B cell (primary cell): ENCODE results near the gene LUC7L. TPM values are rescaled to one million over a fixed set of nuclear protein-coding genes. Genes with fewer than 3 reads are reported as not detected.
A peak's percentile ranks its signal among the peaks of the same experiment; 100 is the strongest.
"Not testable (repeated sequence)": the region's sequence is repeated elsewhere in the genome, so short reads cannot be mapped to it uniquely, and the experiment has no call there.

ENCODE experiments used
- ATAC-seq: fragments of 200-7000 bp; cut with Tn5 transposase; one replicate; pipeline ENCODE4 v1.10.0; 2021; ENCODE audit warnings: low read depth, mild to moderate bottlenecking, moderate number of reproducible peaks, moderate library complexity
- CTCF ChIA-PET: fragments of 350-600 bp; sonication (Branson Sonifier 250); formaldehyde crosslinking; loops from one replicate; lab custom pipeline; 2021; ENCODE audit warnings: antibody characterized with exemption, inconsistent platforms; lab: Charles Lee
- POLR2A ChIA-PET: fragments of 350-600 bp; sonication (Branson Sonifier 250); formaldehyde crosslinking; loops from one replicate; lab custom pipeline; 2021; ENCODE audit warnings: antibody characterized with exemption; lab: Charles Lee
- DNase-seq: peaks from one replicate; pipeline ENCODE4 v3.0.0; 2013
- H2AFZ ChIP-seq: 2 replicates; pipeline ENCODE4 v1.6.1; 2012; ENCODE audit warnings: mild to moderate bottlenecking, low read depth, low read length; ENCODE audit not compliant: insufficient read depth, poor library complexity, severe bottlenecking
- H3K27ac ChIP-seq, 2 donors: 1 replicate in 1 of 2; 2 replicates in 1 of 2; pipeline ENCODE4 v1.5.1; 2012 to 2013; ENCODE audit warnings: low read length in 2 of 2, mild to moderate bottlenecking in 2 of 2, moderate library complexity in 1 of 2
- H3K27me3 ChIP-seq, 4 experiments: fragments of 200-600 bp in 1 of 4; sonication (generic) in 1 of 4; replicated peaks in 1 of 4; 1 replicate in 2 of 4; 2 replicates in 2 of 4; pipeline versions ENCODE4 v1.6.1 to v1.7.0; 2013 to 2016; ENCODE audit warnings: low read length in 3 of 4, mild to moderate bottlenecking in 2 of 4, mixed read lengths in 1 of 4, moderate library complexity in 1 of 4; ENCODE audit not compliant: insufficient read depth in 4 of 4, control insufficient read depth in 3 of 4; ENCODE audit errors: control extremely low read depth in 1 of 4
- H3K36me3 ChIP-seq, 2 experiments: replicated peaks in 1 of 2; 1 replicate in 1 of 2; 2 replicates in 1 of 2; pipeline versions ENCODE4 v1.6.1 to v1.7.1; 2013; ENCODE audit warnings: low read length in 1 of 2; ENCODE audit not compliant: insufficient read depth in 2 of 2, control insufficient read depth in 1 of 2; ENCODE audit errors: control extremely low read depth in 1 of 2, extremely low read depth in 1 of 2
- H3K4me1 ChIP-seq, 2 donors: fragments of 200-600 bp in 1 of 2; sonication (generic) in 1 of 2; 1 replicate in 1 of 2; 2 replicates in 1 of 2; pipeline versions ENCODE4 v1.5.1 to v1.6.1; 2013 to 2017; ENCODE audit warnings: low read length in 2 of 2; ENCODE audit not compliant: control insufficient read depth in 2 of 2, insufficient read depth in 2 of 2
- H3K4me2 ChIP-seq: replicated peaks from 2 replicates; pipeline ENCODE3; 2012; ENCODE audit warnings: mild to moderate bottlenecking, low read depth, low read length; ENCODE audit not compliant: poor library complexity, severe bottlenecking
- H3K4me3 ChIP-seq, 5 experiments: fragments of 200-600 bp in 1 of 5; sonication (generic) in 1 of 5; 1 replicate in 3 of 5; 2 replicates in 2 of 5; pipeline versions ENCODE4 v1.5.1 to v1.7.0; 2011 to 2016; ENCODE audit warnings: low read length in 4 of 5, mild to moderate bottlenecking in 4 of 5, low read depth in 2 of 5, control low read depth in 1 of 5, moderate library complexity in 1 of 5; ENCODE audit not compliant: insufficient read depth in 1 of 5; ENCODE audit errors: control extremely low read depth in 1 of 5, extremely low read depth in 1 of 5
- H3K79me2 ChIP-seq: fragments of 200-600 bp; sonication (generic); one replicate; pipeline ENCODE4 v1.6.0; 2016; ENCODE audit warnings: low read length; ENCODE audit not compliant: control insufficient read depth, insufficient read depth
- H3K9ac ChIP-seq: fragments of 200-600 bp; sonication (generic); 2 replicates; pipeline ENCODE4 v1.6.1; 2017; ENCODE audit warnings: mild to moderate bottlenecking, low read length, moderate library complexity
- H3K9me3 ChIP-seq, 3 donors: one replicate each; pipeline versions ENCODE4 v1.6.1 to v1.7.1; 2013; ENCODE audit warnings: low read length in 2 of 3; ENCODE audit not compliant: control insufficient read depth in 2 of 3, insufficient read depth in 1 of 3; ENCODE audit errors: control extremely low read depth in 1 of 3
- H4K20me1 ChIP-seq: 2 replicates; pipeline ENCODE4 v1.6.0; 2012; ENCODE audit warnings: mild to moderate bottlenecking, low read length; ENCODE audit not compliant: insufficient read depth, control insufficient read depth, poor library complexity, severe bottlenecking
- H3K27ac Mint-ChIP-seq: one replicate; pipeline ENCODE4 v1.8.0; 2021; ENCODE audit warnings: mixed read lengths
- H3K27me3 Mint-ChIP-seq: one replicate; pipeline ENCODE4 v1.8.0; 2021; ENCODE audit warnings: mixed read lengths
- H3K4me1 Mint-ChIP-seq: one replicate; pipeline ENCODE4 v1.8.0; 2021; ENCODE audit warnings: mixed read lengths
- H3K4me3 Mint-ChIP-seq: one replicate; pipeline ENCODE4 v1.8.0; 2021; ENCODE audit warnings: mixed read lengths
- H3K9me3 Mint-ChIP-seq: one replicate; pipeline ENCODE4 v1.8.0; 2022; ENCODE audit warnings: mixed read lengths; ENCODE audit not compliant: insufficient read depth
- CTCF ChIP-seq: fragments of 200-600 bp; IDR thresholded peaks from one replicate; pipeline ENCODE4 v1.8.0; 2022; ENCODE audit warnings: antibody characterized with exemption, mild to moderate bottlenecking
- EZH2 ChIP-seq: IDR thresholded peaks from 2 replicates; pipeline ENCODE4 v1.6.1; 2012; ENCODE audit warnings: borderline replicate concordance, low read depth, mild to moderate bottlenecking, moderate library complexity, low read length; ENCODE audit not compliant: insufficient read depth, poor library complexity, severe bottlenecking
- WGBS: methylation state at CpG from one replicate; pipeline ENCODE4 v1.1.5; 2013; ENCODE audit warnings: missing lambda C conversion rate; ENCODE audit not compliant: insufficient coverage; 5-methylcytosine and 5-hydroxymethylcytosine counted together
- intact Hi-C: fragments of 100-400 bp; cut with micrococcal nuclease; formaldehyde crosslinking; loops from one replicate; pipeline ENCODE4 v1.10.0; 2022
- polyA plus RNA-seq: library from polyadenylated mRNA; depleted of rRNA; stranded (reverse); fragments of >200 nt; gene quantifications from 2 replicates; pipeline ENCODE4 v1.2.3, GENCODE V29; 2012
- total RNA-seq, 2 donors: library from RNA; stranded (reverse); fragments of 120-200 nt in 1 of 2; gene quantifications; 1 replicate in 1 of 2; 2 replicates in 1 of 2; pipeline versions ENCODE4 v1.2.3 to v1.2.4, GENCODE V29; 2013 to 2022

LUC7L gene
- total and polyA plus RNA-seq, 2 donors (not counting 1 experiment from before 2014, with no cell fraction given), result 148 to 181 TPM

- Mint-ChIP-seq H3K4me3 (peak overlapping the region; percentile 41), H3K27ac (no peak overlapping the region), H3K9me3 (no peaks in the 10 kb centered on the region), H3K4me1 (peaks cover 15% of the 10 kb centered on the region), H3K27me3 (peaks cover 42% of the 10 kb centered on the region)
- peaks cover 0 to 56% (median 20%) of the 10 kb centered on the region in 4 experiments for H3K27me3 ChIP-seq
- no peak for TF ChIP-seq EZH2
- TF ChIP-seq CTCF, result no peak
- ChIA-PET POLR2A (no interaction called here), CTCF (no interaction called here)
- ATAC-seq, result peak; percentile 55
- peak overlapping the region; percentile 4 for H3K9ac ChIP-seq
- H3K4me2 ChIP-seq, result peak overlapping the region; percentile 78
- peaks cover 0 to 13% (median 0%) of the 10 kb centered on the region in 3 donors for H3K9me3 ChIP-seq
- peak overlapping the region in 2 of 5 experiments; percentile 32 to 35 for H3K4me3 ChIP-seq
- H3K4me1 ChIP-seq, result peaks cover 18 to 23% of the 10 kb centered on the region in 2 donors
- no peak overlapping the region for H3K27ac ChIP-seq
- no peaks in the 10 kb centered on the region for H3K36me3 ChIP-seq
- H2AFZ ChIP-seq, result peak overlapping the region; percentile 50
- H4K20me1 ChIP-seq, result no peaks in the 10 kb centered on the region
- DNase-seq, result peak; percentile 42
- 7% methylated on average over 46 of the region's 77 CpGs for WGBS
- H3K79me2 ChIP-seq, result no peaks in the 10 kb centered on the region
- intact Hi-C loops, result no loop called here
Measured at GRCh38 chr16:164827-165538, 64.3 kb downstream of the LUC7L start.

GRCh38 chr16:164134-164823 is 65.0 kb downstream of the LUC7L start:
- CTCF ChIA-PET, H3K9me3 Mint-ChIP-seq: not testable (repeated sequence)

GRCh38 chr16:163696-164095 is 65.6 kb downstream of the LUC7L start:
- Mint-ChIP-seq H3K4me1 (peaks cover 15% of the 10 kb centered on the region), H3K27me3 (peaks cover 44% of the 10 kb centered on the region)
- DNase-seq, H2AFZ ChIP-seq, H3K79me2 ChIP-seq, H3K4me3 ChIP-seq, H3K4me3 Mint-ChIP-seq, H3K27ac Mint-ChIP-seq, CTCF ChIA-PET, POLR2A ChIA-PET, H3K27ac ChIP-seq, ATAC-seq, H3K9ac ChIP-seq, H3K9me3 Mint-ChIP-seq, intact Hi-C loops, H3K4me2 ChIP-seq, H4K20me1 ChIP-seq, H3K36me3 ChIP-seq: not testable (repeated sequence)
- Histone ChIP-seq H3K27me3 (peaks cover 0 to 49% (median 16%) of the 10 kb centered on the region in 4 experiments), H3K4me1 (peaks cover 18 to 23% of the 10 kb centered on the region in 2 donors), H3K9me3 (peaks cover 0 to 13% (median 0%) of the 10 kb centered on the region in 3 donors)
- no CpG with 5 or more reads among the region's 3 CpGs for WGBS

More at GRCh38 chr16:164134-164823, 65.0 kb downstream of the LUC7L start:
- H3K79me2 ChIP-seq, intact Hi-C loops, H4K20me1 ChIP-seq, H3K4me3 ChIP-seq, DNase-seq, H3K27ac ChIP-seq, POLR2A ChIA-PET, H3K36me3 ChIP-seq, H2AFZ ChIP-seq, H3K4me3 Mint-ChIP-seq, H3K4me2 ChIP-seq, H3K27ac Mint-ChIP-seq, H3K9ac ChIP-seq: not testable (repeated sequence)
- H3K9me3 ChIP-seq, result peaks cover 0 to 13% (median 0%) of the 10 kb centered on the region in 3 donors
- peaks cover 0 to 55% (median 19%) of the 10 kb centered on the region in 4 experiments for H3K27me3 ChIP-seq
- peaks cover 18 to 23% of the 10 kb centered on the region in 2 donors for H3K4me1 ChIP-seq
- Mint-ChIP-seq H3K27me3 (peaks cover 46% of the 10 kb centered on the region), H3K4me1 (peaks cover 15% of the 10 kb centered on the region)
- peak; percentile 29 for ATAC-seq
- WGBS, result 5% methylated on average over 4 of the region's 80 CpGs
